Stimulated activated CD4-positive, alpha-beta T cell treated with anti-CD3 and anti-CD28 coated beads, Interleukin-2, amount 100 ng/mL, for 48 hours (primary cell): Measurements from ENCODE around the gene SLC34A3.

Source experiments
- DNase-seq, 2 donors: peaks; one replicate each; pipeline ENCODE4 v3.0.0-alpha.2; 2020

The SLC34A3 gene

GRCh38 chr9:137198051-137198901, 32.4 kb upstream of the SLC34A3 start:
- no peak for DNase-seq

- DNase-seq, result no peak
Measured at GRCh38 chr9:137198902-137199283, 31.8 kb upstream of the SLC34A3 start.

- no peak for DNase-seq
Measured at GRCh38 chr9:137199411-137200121, 31.1 kb upstream of the SLC34A3 start.

- DNase-seq, result peak; percentile 93 to 97
Measured at GRCh38 chr9:137200311-137201204, 30.1 kb upstream of the SLC34A3 start, which contains the start of gene TPRN. Gene TPRN, minus strand, starts transcription at chr9:137200741. Its CDS starts 30 bp downstream, at chr9:137200711.

- DNase-seq, result no peak
Measured at GRCh38 chr9:137201205-137201868, 29.4 kb upstream of the SLC34A3 start.

GRCh38 chr9:137202966-137203365, 27.7 kb upstream of the SLC34A3 start:
- no peak for DNase-seq

- no peak for DNase-seq
Measured at GRCh38 chr9:137204731-137205125, 26.0 kb upstream of the SLC34A3 start.

GRCh38 chr9:137205126-137206069, 25.3 kb upstream of the SLC34A3 start, which contains the start of the genes NDOR1 and TMEM203:
Gene NDOR1, plus strand, starts transcription at chr9:137205700. Its CDS starts 78 bp downstream, at chr9:137205778.
Gene TMEM203, minus strand, starts transcription at chr9:137205648. Its CDS starts 234 bp downstream, at chr9:137205414.
- DNase-seq, result peak; percentile 93 to 95

- no peak for DNase-seq
Measured at GRCh38 chr9:137206602-137207001, 24.1 kb upstream of the SLC34A3 start.

GRCh38 chr9:137211532-137211931, 19.2 kb upstream of the SLC34A3 start:
- no peak for DNase-seq

GRCh38 chr9:137212520-137212919, 18.2 kb upstream of the SLC34A3 start:
- DNase-seq, result no peak

GRCh38 chr9:137213160-137214060, 17.3 kb upstream of the SLC34A3 start:
- DNase-seq, result no peak

- DNase-seq, result no peak
Measured at GRCh38 chr9:137214620-137215019, 16.1 kb upstream of the SLC34A3 start.

GRCh38 chr9:137215196-137215986, 15.3 kb upstream of the SLC34A3 start:
- no peak for DNase-seq

- no peak for DNase-seq
Measured at GRCh38 chr9:137216188-137216965, 14.3 kb upstream of the SLC34A3 start.

GRCh38 chr9:137217276-137218211, 13.2 kb upstream of the SLC34A3 start:
- DNase-seq, result no peak

GRCh38 chr9:137218212-137218753, 12.4 kb upstream of the SLC34A3 start:
- DNase-seq, result no peak
